DOHH2 (cell line): ENCODE measurements around the gene YTHDC1.

Experiments
- EZH2phosphoT487 ChIP-seq: fragments of 200-600 bp; sonication (generic); IDR thresholded peaks from 2 replicates; pipeline ENCODE4 v1.6.1; 2017; ENCODE audit warnings: borderline replicate concordance, mild to moderate bottlenecking, antibody characterized with exemption, low read length, moderate library complexity, mixed read lengths
- TF ChIP-seq, protein P1 (sequence below): fragments of 200-600 bp; sonication (generic); IDR thresholded peaks from one replicate; pipeline ENCODE4 v1.5.1; 2014; ENCODE audit warnings: antibody characterized with exemption, mild to moderate bottlenecking, low read depth, low read length; ENCODE audit not compliant: poor library complexity, severe bottlenecking

DNA sequence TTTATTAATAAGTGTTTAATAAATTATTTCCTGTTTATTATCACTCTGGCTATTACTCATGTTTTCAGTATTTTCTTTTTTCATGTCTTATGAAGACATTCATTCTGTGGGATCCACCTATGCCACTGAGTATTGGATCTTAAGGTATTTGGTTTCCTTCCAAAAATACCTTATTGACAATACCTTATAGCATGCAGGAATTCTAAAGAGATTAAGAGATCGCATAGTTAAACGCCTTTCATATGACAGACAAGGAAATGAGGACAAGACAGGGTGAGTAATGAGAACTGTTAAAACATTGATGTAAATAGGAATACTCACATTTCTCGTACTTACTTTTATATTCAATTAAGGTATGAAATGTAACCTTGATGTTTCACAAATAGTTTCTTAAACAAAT is 66.2 kb downstream of the YTHDC1 start:
- TF ChIP-seq, protein P1, sequence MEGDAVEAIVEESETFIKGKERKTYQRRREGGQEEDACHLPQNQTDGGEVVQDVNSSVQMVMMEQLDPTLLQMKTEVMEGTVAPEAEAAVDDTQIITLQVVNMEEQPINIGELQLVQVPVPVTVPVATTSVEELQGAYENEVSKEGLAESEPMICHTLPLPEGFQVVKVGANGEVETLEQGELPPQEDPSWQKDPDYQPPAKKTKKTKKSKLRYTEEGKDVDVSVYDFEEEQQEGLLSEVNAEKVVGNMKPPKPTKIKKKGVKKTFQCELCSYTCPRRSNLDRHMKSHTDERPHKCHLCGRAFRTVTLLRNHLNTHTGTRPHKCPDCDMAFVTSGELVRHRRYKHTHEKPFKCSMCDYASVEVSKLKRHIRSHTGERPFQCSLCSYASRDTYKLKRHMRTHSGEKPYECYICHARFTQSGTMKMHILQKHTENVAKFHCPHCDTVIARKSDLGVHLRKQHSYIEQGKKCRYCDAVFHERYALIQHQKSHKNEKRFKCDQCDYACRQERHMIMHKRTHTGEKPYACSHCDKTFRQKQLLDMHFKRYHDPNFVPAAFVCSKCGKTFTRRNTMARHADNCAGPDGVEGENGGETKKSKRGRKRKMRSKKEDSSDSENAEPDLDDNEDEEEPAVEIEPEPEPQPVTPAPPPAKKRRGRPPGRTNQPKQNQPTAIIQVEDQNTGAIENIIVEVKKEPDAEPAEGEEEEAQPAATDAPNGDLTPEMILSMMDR, result no peak
- TF ChIP-seq EZH2phosphoT487, result no peak
